Measurements from ENCODE around the gene KAZN.

Gene KAZN

DNA sequence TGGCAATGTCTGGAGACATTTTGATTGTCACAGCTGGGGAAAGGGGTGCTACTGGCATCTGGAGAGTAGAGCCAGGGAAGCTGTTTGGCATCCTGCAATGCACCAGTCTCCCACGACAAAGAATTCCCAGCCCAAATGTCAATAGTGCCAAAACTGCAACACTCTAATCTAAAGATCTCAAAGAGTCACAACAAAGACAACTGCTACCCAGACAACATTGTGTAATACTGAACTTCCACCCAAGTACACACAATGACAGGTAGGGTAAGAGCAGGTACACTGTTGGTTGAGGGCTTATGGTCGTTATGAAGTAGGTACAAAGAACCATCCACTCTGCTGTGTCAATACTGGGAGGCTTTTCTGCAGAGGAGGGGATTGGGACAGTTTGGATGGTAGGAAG, 546.8 kb downstream of the KAZN start:
- no peaks in the 10 kb centered on the region for H3K79me2 ChIP-seq (ENCODE audit: control insufficient read depth, low read length)
- H3K27me3 ChIP-seq (ENCODE audit: control insufficient read depth, low read length): peaks cover 6% of the 10 kb centered on the region; the same call in 1 of the 2 replicates
- H4K20me1 ChIP-seq (ENCODE audit: control insufficient read depth, insufficient read depth, low read depth, low read length): no peaks in the 10 kb centered on the region
- no peak overlapping the region for H3K27ac ChIP-seq (ENCODE audit: low read depth, low read length)
- no peaks in the 10 kb centered on the region for H3K36me3 ChIP-seq (ENCODE audit: control insufficient read depth, low read length)
- no peaks in the 10 kb centered on the region for H3K9me3 ChIP-seq (ENCODE audit: control insufficient read depth, insufficient read depth, low read length)
- no peak overlapping the region for H3K4me2 ChIP-seq (ENCODE audit: low read length)
- H3K4me3 ChIP-seq (ENCODE audit: low read length): no peak overlapping the region
- TF ChIP-seq EZH2phosphoT487 (IDR thresholded peaks at IDR 0.05; ENCODE audit: borderline replicate concordance, low read length): no peak
- TF ChIP-seq, protein P1, sequence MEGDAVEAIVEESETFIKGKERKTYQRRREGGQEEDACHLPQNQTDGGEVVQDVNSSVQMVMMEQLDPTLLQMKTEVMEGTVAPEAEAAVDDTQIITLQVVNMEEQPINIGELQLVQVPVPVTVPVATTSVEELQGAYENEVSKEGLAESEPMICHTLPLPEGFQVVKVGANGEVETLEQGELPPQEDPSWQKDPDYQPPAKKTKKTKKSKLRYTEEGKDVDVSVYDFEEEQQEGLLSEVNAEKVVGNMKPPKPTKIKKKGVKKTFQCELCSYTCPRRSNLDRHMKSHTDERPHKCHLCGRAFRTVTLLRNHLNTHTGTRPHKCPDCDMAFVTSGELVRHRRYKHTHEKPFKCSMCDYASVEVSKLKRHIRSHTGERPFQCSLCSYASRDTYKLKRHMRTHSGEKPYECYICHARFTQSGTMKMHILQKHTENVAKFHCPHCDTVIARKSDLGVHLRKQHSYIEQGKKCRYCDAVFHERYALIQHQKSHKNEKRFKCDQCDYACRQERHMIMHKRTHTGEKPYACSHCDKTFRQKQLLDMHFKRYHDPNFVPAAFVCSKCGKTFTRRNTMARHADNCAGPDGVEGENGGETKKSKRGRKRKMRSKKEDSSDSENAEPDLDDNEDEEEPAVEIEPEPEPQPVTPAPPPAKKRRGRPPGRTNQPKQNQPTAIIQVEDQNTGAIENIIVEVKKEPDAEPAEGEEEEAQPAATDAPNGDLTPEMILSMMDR (IDR thresholded peaks at IDR 0.05; ENCODE audit: low read depth, low read length, poor library complexity, severe bottlenecking): no peak
- H3K9me2 ChIP-seq (replicated peaks; ENCODE audit: control insufficient read depth, low read length): no peaks in the 10 kb centered on the region
- H3K4me1 ChIP-seq (ENCODE audit: control insufficient read depth, low read length): no peaks in the 10 kb centered on the region
- no peaks in the 10 kb centered on the region for H3F3A ChIP-seq (ENCODE audit: control insufficient read depth, insufficient read depth)

DNA sequence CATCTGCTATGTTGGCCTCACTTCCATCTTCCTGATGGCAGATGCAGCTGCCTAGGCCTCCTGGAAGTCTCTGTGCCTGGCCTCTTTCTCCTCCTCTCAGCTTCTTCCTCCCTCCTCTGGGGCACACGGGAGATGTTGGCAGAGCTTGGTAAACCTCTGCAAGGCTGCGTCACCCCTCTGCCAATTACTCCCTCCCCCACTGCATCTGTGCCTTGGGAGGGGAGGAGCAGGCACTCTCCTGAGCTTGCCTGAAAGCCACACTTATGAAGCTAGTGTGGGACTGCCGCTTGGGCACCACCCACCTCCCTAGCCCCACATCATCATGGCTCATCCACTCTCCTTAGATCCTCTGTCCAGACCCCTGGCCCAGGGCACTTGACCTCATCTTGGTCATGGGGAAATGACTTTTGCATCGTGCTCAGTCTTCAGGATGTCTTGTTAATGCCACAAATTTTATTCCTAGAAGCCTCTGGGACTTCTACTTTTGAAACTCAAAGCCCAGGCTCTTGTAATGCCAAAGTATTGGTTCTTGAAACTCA, 547.7 kb downstream of the KAZN start:
- no peaks in the 10 kb centered on the region for H3K36me3 ChIP-seq (ENCODE audit: control insufficient read depth, low read length)
- no peak overlapping the region for H3K27ac ChIP-seq (ENCODE audit: low read depth, low read length)
- H4K20me1 ChIP-seq (ENCODE audit: control insufficient read depth, insufficient read depth, low read depth, low read length): no peaks in the 10 kb centered on the region
- H3K4me2 ChIP-seq (ENCODE audit: low read length): no peak overlapping the region
- no peaks in the 10 kb centered on the region for H3K9me2 ChIP-seq (replicated peaks; ENCODE audit: control insufficient read depth, low read length)
- TF ChIP-seq, protein P1 (IDR thresholded peaks at IDR 0.05; ENCODE audit: low read depth, low read length, poor library complexity, severe bottlenecking): no peak
- TF ChIP-seq EZH2phosphoT487 (IDR thresholded peaks at IDR 0.05; ENCODE audit: borderline replicate concordance, low read length): no peak
- H3K9me3 ChIP-seq (ENCODE audit: control insufficient read depth, insufficient read depth, low read length): no peaks in the 10 kb centered on the region
- H3K4me1 ChIP-seq (ENCODE audit: control insufficient read depth, low read length): no peaks in the 10 kb centered on the region
- H3F3A ChIP-seq (ENCODE audit: control insufficient read depth, insufficient read depth): no peaks in the 10 kb centered on the region
- no peaks in the 10 kb centered on the region for H3K79me2 ChIP-seq (ENCODE audit: control insufficient read depth, low read length)
- H3K4me3 ChIP-seq (ENCODE audit: low read length): no peak overlapping the region
- H3K27me3 ChIP-seq (ENCODE audit: control insufficient read depth, low read length): peaks cover 6% of the 10 kb centered on the region; the same call in 1 of the 2 replicates

DNA sequence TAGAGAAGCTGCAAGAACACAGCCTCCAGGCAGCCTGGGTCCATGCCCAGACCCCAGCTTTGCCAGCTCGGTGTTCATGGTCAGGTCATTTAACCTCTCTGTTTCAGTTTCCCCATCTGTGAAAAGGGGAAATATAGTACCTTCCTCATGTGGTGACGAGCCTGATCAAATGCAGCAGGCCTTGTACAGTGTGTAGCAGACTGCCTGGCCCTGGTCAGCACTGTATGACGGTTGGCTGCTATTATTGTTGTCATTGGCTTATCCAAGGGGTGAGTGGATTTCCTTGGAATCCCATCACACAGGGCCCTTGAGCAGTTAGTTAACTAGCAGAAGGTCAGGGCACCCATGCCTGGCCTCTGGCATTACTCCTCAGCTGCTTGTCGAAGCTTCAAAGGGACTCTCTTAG, 548.5 kb downstream of the KAZN start:
- H3K9me2 ChIP-seq (replicated peaks; ENCODE audit: control insufficient read depth, low read length): no peaks in the 10 kb centered on the region
- no peaks in the 10 kb centered on the region for H3K9me3 ChIP-seq (ENCODE audit: control insufficient read depth, insufficient read depth, low read length)
- H3K4me1 ChIP-seq (ENCODE audit: control insufficient read depth, low read length): no peaks in the 10 kb centered on the region
- no peak for TF ChIP-seq EZH2phosphoT487 (IDR thresholded peaks at IDR 0.05; ENCODE audit: borderline replicate concordance, low read length)
- TF ChIP-seq, protein P1 (IDR thresholded peaks at IDR 0.05; ENCODE audit: low read depth, low read length, poor library complexity, severe bottlenecking): no peak
- no peaks in the 10 kb centered on the region for H3F3A ChIP-seq (ENCODE audit: control insufficient read depth, insufficient read depth)
- peaks cover 7% of the 10 kb centered on the region for H3K27me3 ChIP-seq (ENCODE audit: control insufficient read depth, low read length)
- H3K79me2 ChIP-seq (ENCODE audit: control insufficient read depth, low read length): no peaks in the 10 kb centered on the region
- no peak overlapping the region for H3K27ac ChIP-seq (ENCODE audit: low read depth, low read length)
- H3K36me3 ChIP-seq (ENCODE audit: control insufficient read depth, low read length): no peaks in the 10 kb centered on the region
- no peak overlapping the region for H3K4me2 ChIP-seq (ENCODE audit: low read length)
- no peak overlapping the region for H3K4me3 ChIP-seq (ENCODE audit: low read length)
- no peaks in the 10 kb centered on the region for H4K20me1 ChIP-seq (ENCODE audit: control insufficient read depth, insufficient read depth, low read depth, low read length)
